ENCODE measurements around the gene UNC45B.

Gene UNC45B

GRCh38 chr17:35167046-35167445, 19.4 kb downstream of the UNC45B start:
- Histone ChIP-seq H3K79me2 (ENCODE audit: insufficient read depth, low read length) (no peaks in the 10 kb centered on the region), H3F3A (ENCODE audit: insufficient read depth, low read length) (no peaks in the 10 kb centered on the region), H3K4me3 (ENCODE audit: low read depth, low read length, poor library complexity, severe bottlenecking) (no peak overlapping the region), H3K4me1 (ENCODE audit: insufficient read depth, low read length, severe bottlenecking) (no peaks in the 10 kb centered on the region), H3K4me2 (ENCODE audit: low read length) (no peak overlapping the region), H3K9me3 (ENCODE audit: low read length) (no peaks in the 10 kb centered on the region), H3K9ac (ENCODE audit: low read length) (no peak overlapping the region), H3K36me3 (ENCODE audit: insufficient read depth, low read length) (no peaks in the 10 kb centered on the region), H3K27me3 (ENCODE audit: insufficient read depth, low read length) (no peaks in the 10 kb centered on the region), H2AFZ (ENCODE audit: low read length) (no peak overlapping the region), H4K20me1 (ENCODE audit: insufficient read depth, low read length) (no peaks in the 10 kb centered on the region), H3K9me2 (ENCODE audit: low read depth, low read length) (no peaks in the 10 kb centered on the region), H3K27ac (ENCODE audit: low read depth, low read length, poor library complexity, severe bottlenecking) (no peak overlapping the region)
- TF ChIP-seq CTCF (IDR thresholded peaks at IDR 0.05; ENCODE audit: low read length) (no peak), EZH2 (IDR thresholded peaks at IDR 0.05; ENCODE audit: borderline replicate concordance, low read length) (no peak)

DNA sequence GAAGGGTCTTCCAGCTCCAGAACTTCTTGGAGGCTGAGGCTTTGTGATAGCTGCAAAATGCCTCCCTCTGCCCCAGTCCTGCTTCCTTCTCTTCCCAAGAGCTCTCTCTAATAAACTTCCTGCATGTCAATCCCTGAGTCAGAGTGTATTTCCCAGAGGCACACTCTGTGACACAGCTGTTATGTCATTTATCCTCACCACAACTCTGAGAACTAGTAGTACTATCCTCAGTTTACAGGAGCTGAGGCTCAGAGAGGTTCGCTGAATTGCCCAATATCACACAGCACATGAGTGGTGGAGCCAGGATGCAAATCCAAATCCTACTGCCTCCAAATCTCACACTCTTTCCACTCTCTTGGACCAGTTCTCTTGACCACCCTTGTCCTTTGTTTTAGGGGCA, 20.0 kb downstream of the UNC45B start:
- Histone ChIP-seq H4K20me1 (ENCODE audit: insufficient read depth, low read length) (no peaks in the 10 kb centered on the region), H3K4me3 (ENCODE audit: low read depth, low read length, poor library complexity, severe bottlenecking) (no peak overlapping the region), H3K9me3 (ENCODE audit: low read length) (no peaks in the 10 kb centered on the region), H3K36me3 (ENCODE audit: insufficient read depth, low read length) (no peaks in the 10 kb centered on the region), H3K27ac (ENCODE audit: low read depth, low read length, poor library complexity, severe bottlenecking) (no peak overlapping the region), H3K4me1 (ENCODE audit: insufficient read depth, low read length, severe bottlenecking) (no peaks in the 10 kb centered on the region), H3K9ac (ENCODE audit: low read length) (no peak overlapping the region), H3K79me2 (ENCODE audit: insufficient read depth, low read length) (no peaks in the 10 kb centered on the region), H3F3A (ENCODE audit: insufficient read depth, low read length) (no peaks in the 10 kb centered on the region), H3K27me3 (ENCODE audit: insufficient read depth, low read length) (no peaks in the 10 kb centered on the region), H2AFZ (ENCODE audit: low read length) (no peak overlapping the region), H3K9me2 (ENCODE audit: low read depth, low read length) (no peaks in the 10 kb centered on the region), H3K4me2 (ENCODE audit: low read length) (no peak overlapping the region)
- TF ChIP-seq CTCF (IDR thresholded peaks at IDR 0.05; ENCODE audit: low read length) (no peak), EZH2 (IDR thresholded peaks at IDR 0.05; ENCODE audit: borderline replicate concordance, low read length) (no peak)

DNA sequence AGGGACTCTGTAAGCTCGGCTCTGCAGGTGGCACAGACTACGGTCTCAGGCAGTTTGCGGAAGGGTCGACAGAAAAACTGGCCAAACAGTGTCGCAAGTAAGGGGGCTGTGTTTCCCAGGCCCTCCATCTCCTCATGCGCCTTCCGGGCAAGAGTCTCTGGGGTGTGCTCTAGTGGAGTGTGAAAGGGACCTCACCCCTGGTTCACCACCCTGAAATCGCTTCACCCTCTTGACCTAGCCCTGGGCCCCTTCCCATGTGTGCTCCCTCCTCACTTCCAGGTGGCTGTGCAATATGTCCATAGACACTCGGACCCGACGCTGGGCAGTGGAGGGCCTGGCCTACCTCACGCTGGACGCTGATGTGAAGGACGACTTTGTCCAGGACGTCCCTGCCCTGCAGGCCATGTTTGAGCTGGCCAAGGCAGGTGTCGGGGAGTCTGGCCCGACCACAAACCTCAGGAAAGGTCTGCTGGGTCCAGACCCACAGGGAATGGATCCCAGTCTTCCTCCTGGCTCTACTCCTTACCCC, 22.3 kb downstream of the UNC45B start:
- no peak overlapping the region for H3K4me2 ChIP-seq (ENCODE audit: low read length)
- TF ChIP-seq EZH2 (IDR thresholded peaks at IDR 0.05; ENCODE audit: borderline replicate concordance, low read length) = no peak
- no peak for TF ChIP-seq CTCF (IDR thresholded peaks at IDR 0.05; ENCODE audit: low read length)

More for the DNA sequence above, 22.3 kb downstream of the UNC45B start:
- no peaks in the 10 kb centered on the region for H3K79me2 ChIP-seq (ENCODE audit: insufficient read depth, low read length)
- H2AFZ ChIP-seq (ENCODE audit: low read length) = no peak overlapping the region
- no peak overlapping the region for H3K9ac ChIP-seq (ENCODE audit: low read length)
- H3F3A ChIP-seq (ENCODE audit: insufficient read depth, low read length) = no peaks in the 10 kb centered on the region
- H4K20me1 ChIP-seq (ENCODE audit: insufficient read depth, low read length) = no peaks in the 10 kb centered on the region
- H3K27me3 ChIP-seq (ENCODE audit: insufficient read depth, low read length) = no peaks in the 10 kb centered on the region
- no peaks in the 10 kb centered on the region for H3K9me2 ChIP-seq (ENCODE audit: low read depth, low read length)
- no peaks in the 10 kb centered on the region for H3K9me3 ChIP-seq (ENCODE audit: low read length)
- H3K4me1 ChIP-seq (ENCODE audit: insufficient read depth, low read length, severe bottlenecking) = no peaks in the 10 kb centered on the region
- H3K27ac ChIP-seq (ENCODE audit: low read depth, low read length, poor library complexity, severe bottlenecking) = no peak overlapping the region
- no peaks in the 10 kb centered on the region for H3K36me3 ChIP-seq (ENCODE audit: insufficient read depth, low read length)
- H3K4me3 ChIP-seq (ENCODE audit: low read depth, low read length, poor library complexity, severe bottlenecking) = no peak overlapping the region

Data from OCI-LY1 (cell line).